Measurements from ENCODE around the gene FGFBP3. TPM values are rescaled to one million over a fixed set of nuclear protein-coding genes. Genes with fewer than 3 reads are reported as not detected.

The FGFBP3 gene
- polyA plus RNA-seq, 1 donor, result 1.9 TPM

DNA sequence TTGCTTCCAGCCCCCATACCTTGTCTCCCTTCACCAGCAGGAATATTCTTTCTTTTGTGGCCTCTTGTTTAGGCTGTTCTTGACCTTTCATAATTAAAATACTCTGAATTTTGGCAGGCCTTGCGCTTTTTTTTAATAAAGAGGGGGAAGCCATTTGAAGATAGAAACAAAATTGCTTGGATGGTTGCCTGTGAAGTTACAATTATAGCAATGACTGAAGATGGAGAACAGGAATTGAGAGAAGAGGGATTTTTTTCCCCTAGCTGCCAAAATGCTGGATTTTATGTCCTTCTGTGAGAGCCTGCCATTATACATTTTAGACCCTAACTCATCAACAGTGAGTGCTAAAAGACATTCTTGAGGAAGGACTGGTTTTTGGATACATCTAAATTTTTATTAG lies 24.8 kb downstream of the FGFBP3 start:
- WGBS (ENCODE audit: insufficient coverage, low lambda C conversion rate), result no CpG with 5 or more reads among the region's 1 CpG
- Histone ChIP-seq H3K9me3 (ENCODE audit: control insufficient read depth, low read depth, low read length) (no peaks in the 10 kb centered on the region), H3K4me3 (ENCODE audit: low read length) (no peak overlapping the region), H3K27me3 (ENCODE audit: control insufficient read depth, insufficient read depth, low read length) (peaks cover 16% of the 10 kb centered on the region), H3K27ac (ENCODE audit: low read length) (no peak overlapping the region), H3K36me3 (ENCODE audit: control insufficient read depth, insufficient read depth, low read length) (no peaks in the 10 kb centered on the region), H3K4me1 (ENCODE audit: control insufficient read depth, insufficient read depth, low read length) (peaks cover 16% of the 10 kb centered on the region)
- no peak for DNase-seq

DNA sequence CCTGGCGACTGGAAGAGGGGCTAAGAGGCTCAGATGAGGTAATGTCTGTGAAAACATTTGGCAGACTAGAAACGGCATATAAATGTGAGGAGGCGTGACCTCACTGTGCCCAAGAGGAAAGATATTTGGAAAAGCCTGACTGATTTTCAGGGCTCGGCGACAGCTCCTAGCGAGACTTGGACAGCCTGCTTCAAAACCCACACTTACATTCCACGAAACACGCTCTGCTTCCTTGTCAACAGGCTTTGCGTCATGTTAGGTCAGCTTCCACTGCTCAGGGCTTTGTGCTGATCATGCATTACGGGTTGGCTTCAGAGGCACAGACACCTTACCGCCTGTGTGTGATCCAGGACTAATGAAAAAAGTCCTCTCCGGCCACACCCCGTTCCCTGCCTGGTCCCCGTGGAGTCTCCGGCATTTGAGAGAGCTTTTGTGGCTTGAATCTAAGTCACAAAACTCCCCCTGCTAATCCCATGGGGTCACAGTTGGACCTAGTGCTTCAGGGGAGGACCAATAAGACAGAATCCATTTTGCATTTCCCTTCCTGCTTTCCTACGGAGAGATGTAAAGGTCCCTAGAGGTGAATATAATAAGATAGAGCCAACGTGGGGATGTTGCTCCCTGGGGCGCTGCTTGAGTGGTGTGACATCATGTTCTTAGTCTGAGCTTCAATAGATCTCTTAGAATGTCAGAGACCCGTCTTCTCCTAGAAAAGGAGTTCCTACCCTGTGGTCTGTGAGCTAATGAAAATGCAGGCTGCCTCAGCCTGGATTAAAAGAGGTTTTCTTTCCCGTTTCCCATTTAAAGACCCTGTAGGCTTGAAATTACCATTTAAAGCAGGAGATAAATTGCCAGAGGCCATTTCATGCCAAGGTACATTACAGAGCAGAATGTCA lies 25.5 kb downstream of the FGFBP3 start:
- Histone ChIP-seq H3K4me1 (ENCODE audit: control insufficient read depth, insufficient read depth, low read length) (peaks cover 16% of the 10 kb centered on the region), H3K4me3 (ENCODE audit: low read length) (peak overlapping the region; percentile 16), H3K27ac (ENCODE audit: low read length) (peak overlapping the region; percentile 43), H3K36me3 (ENCODE audit: control insufficient read depth, insufficient read depth, low read length) (no peaks in the 10 kb centered on the region), H3K27me3 (ENCODE audit: control insufficient read depth, insufficient read depth, low read length) (peaks cover 18% of the 10 kb centered on the region), H3K9me3 (ENCODE audit: control insufficient read depth, low read depth, low read length) (no peaks in the 10 kb centered on the region)
- 40% methylated on average over 2 of the region's 20 CpGs for WGBS (ENCODE audit: insufficient coverage, low lambda C conversion rate)
- peak; percentile 54 to 76 for DNase-seq

DNA sequence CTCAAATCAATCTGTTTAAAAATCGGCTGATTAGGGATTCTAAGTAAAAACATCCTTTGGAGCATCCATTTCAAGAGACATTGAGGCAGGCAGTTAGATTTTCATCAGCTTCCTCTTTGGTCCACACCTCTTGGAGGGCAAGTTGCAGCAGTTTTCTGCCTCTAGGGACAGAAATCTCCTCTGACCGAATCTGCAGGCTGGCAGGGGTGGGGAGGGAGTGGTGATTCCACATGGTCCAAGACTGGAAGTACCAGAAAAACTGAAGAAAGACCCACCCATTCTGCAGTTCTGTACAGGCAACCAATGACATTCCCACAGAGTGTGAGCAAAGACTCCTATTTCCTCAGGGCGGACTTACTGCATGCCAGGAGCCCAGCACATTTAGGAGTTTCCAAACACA lies 29.0 kb downstream of the FGFBP3 start:
- no peak for DNase-seq

DNA sequence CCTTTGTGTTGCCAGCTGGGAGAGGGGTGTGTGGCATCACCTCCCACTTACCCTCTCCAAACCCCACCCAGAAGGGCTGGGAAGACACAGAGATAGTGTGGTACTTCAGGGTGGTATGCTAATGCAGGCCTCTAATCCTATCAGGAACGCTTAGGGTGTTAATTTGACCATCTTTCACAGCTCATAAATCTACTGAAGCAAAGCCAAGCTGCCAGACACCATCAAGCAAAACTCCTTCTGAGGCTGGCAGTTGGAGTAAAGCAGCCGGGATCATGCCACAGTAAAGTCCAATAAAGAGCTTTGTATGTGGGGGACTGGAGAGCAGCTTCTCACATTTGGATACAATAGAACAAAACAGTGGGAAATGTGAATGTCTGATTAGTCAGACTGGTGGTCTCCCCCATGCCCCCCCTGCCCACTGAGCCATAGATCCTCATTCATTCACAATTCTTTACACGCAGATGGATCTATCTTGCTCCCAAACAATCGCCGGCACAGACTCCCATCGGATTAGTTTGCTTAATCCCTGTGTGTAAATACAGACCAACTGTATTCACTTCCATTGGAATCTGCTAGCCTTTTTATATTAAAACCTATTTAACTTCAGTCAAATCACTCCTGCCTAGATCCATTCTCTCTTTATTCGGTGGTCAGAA lies 29.6 kb downstream of the FGFBP3 start:
- DNase-seq, result no peak
- no CpG with 5 or more reads among the region's 7 CpGs for WGBS (ENCODE audit: insufficient coverage, low lambda C conversion rate)
- peaks cover 3% of the 10 kb centered on the region for H3K27me3 ChIP-seq (ENCODE audit: control insufficient read depth, insufficient read depth, low read length)

More for the DNA sequence above, 29.0 kb downstream of the FGFBP3 start:
- Histone ChIP-seq H3K4me3 (ENCODE audit: low read length) (no peak overlapping the region), H3K36me3 (ENCODE audit: control insufficient read depth, insufficient read depth, low read length) (no peaks in the 10 kb centered on the region), H3K9me3 (ENCODE audit: control insufficient read depth, low read depth, low read length) (no peaks in the 10 kb centered on the region), H3K4me1 (ENCODE audit: control insufficient read depth, insufficient read depth, low read length) (peaks cover 10% of the 10 kb centered on the region), H3K27me3 (ENCODE audit: control insufficient read depth, insufficient read depth, low read length) (peaks cover 3% of the 10 kb centered on the region), H3K27ac (ENCODE audit: low read length) (no peak overlapping the region)
- WGBS (ENCODE audit: insufficient coverage, low lambda C conversion rate), result no CpG with 5 or more reads among the region's 3 CpGs

DNA sequence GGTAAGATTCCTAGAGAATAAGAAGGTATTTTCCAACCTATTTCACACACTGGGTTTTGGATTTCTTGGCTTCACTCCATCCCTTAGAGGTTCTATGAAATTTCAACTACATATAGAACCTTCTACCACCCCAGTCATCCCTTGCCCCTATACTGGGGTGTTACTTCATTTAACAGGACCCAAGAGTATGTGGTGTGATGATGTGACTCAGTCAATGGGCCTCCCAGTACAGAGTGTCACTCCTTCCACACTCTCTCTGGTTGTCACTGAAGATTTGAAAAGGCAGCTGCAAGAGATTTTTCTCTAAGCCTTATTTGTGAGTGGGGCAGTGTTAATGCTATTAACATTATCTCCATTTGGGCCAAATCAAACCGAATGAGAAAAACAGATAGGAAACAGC lies 33.5 kb downstream of the FGFBP3 start:
- Histone ChIP-seq H3K27ac (ENCODE audit: low read length) (no peak overlapping the region), H3K4me3 (ENCODE audit: low read length) (no peak overlapping the region), H3K27me3 (ENCODE audit: control insufficient read depth, insufficient read depth, low read length) (peaks cover 3% of the 10 kb centered on the region), H3K4me1 (ENCODE audit: control insufficient read depth, insufficient read depth, low read length) (no peaks in the 10 kb centered on the region), H3K9me3 (ENCODE audit: control insufficient read depth, low read depth, low read length) (no peaks in the 10 kb centered on the region), H3K36me3 (ENCODE audit: control insufficient read depth, insufficient read depth, low read length) (no peaks in the 10 kb centered on the region)
- DNase-seq, result no peak
- 100% methylated on average over 1 of the region's 1 CpG for WGBS (ENCODE audit: insufficient coverage, low lambda C conversion rate)

More for the DNA sequence above, 29.6 kb downstream of the FGFBP3 start:
- Histone ChIP-seq H3K4me1 (ENCODE audit: control insufficient read depth, insufficient read depth, low read length) (peaks cover 10% of the 10 kb centered on the region), H3K4me3 (ENCODE audit: low read length) (no peak overlapping the region), H3K27ac (ENCODE audit: low read length) (no peak overlapping the region), H3K9me3 (ENCODE audit: control insufficient read depth, low read depth, low read length) (no peaks in the 10 kb centered on the region), H3K36me3 (ENCODE audit: control insufficient read depth, insufficient read depth, low read length) (no peaks in the 10 kb centered on the region)

DNA sequence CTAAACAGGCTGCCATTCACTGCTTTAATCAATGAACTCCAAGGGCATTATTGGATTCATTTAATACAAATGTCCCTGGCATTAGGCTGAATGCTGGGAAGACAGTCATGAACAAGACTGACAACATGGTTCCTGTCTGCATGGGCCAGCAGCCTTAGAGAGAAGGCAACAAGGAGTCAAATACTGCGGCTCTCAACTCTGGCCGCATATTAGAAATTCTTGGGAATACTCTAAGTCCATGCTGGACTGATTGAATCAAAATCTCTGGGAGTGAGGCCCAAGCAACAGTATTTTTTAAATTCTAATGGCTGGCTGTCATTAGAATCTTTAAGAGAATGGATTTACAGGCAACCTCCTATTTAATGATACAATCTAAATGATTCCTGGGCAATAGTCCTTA lies 34.1 kb downstream of the FGFBP3 start:
- DNase-seq, result no peak
- Histone ChIP-seq H3K9me3 (ENCODE audit: control insufficient read depth, low read depth, low read length) (no peaks in the 10 kb centered on the region), H3K4me1 (ENCODE audit: control insufficient read depth, insufficient read depth, low read length) (no peaks in the 10 kb centered on the region), H3K4me3 (ENCODE audit: low read length) (no peak overlapping the region), H3K36me3 (ENCODE audit: control insufficient read depth, insufficient read depth, low read length) (no peaks in the 10 kb centered on the region), H3K27ac (ENCODE audit: low read length) (no peak overlapping the region), H3K27me3 (ENCODE audit: control insufficient read depth, insufficient read depth, low read length) (peaks cover 3% of the 10 kb centered on the region)
- WGBS (ENCODE audit: insufficient coverage, low lambda C conversion rate), result no CpG with 5 or more reads among the region's 2 CpGs

DNA sequence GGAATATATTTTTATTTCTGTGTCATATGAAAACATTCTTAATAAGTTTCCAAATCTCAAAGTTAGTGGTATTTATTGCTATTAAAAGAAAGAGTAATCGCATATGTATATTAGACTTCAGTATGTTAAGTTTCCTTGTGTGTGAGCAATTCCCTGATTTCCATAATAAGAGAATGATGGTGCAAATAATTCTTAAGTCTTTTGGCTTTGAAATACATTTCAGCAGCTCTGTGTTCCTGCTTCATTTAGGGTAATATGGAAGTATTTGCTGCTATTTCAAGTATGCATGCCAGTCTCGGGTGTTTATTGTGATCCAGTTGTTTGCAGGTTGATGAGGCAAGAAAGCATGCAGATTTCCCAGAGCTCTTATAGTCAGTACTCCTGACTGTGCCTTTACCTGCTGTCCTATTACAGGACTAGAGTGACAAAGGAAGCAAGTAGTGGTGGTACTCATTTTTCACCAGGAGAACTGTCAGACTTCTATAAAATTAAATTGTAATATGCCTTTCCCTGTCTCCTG lies 43.7 kb downstream of the FGFBP3 start:
- H3K4me1 ChIP-seq (ENCODE audit: control insufficient read depth, insufficient read depth, low read length), result no peaks in the 10 kb centered on the region
- H3K36me3 ChIP-seq (ENCODE audit: control insufficient read depth, insufficient read depth, low read length), result peaks cover 19% of the 10 kb centered on the region
- no peak overlapping the region for H3K4me3 ChIP-seq (ENCODE audit: low read length)
- H3K27me3 ChIP-seq (ENCODE audit: control insufficient read depth, insufficient read depth, low read length), result no peaks in the 10 kb centered on the region
- H3K9me3 ChIP-seq (ENCODE audit: control insufficient read depth, low read depth, low read length), result no peaks in the 10 kb centered on the region
- H3K27ac ChIP-seq (ENCODE audit: low read length), result no peak overlapping the region
- no peak for DNase-seq
- WGBS (ENCODE audit: insufficient coverage, low lambda C conversion rate), result 100% methylated on average over 1 of the region's 2 CpGs

DNA sequence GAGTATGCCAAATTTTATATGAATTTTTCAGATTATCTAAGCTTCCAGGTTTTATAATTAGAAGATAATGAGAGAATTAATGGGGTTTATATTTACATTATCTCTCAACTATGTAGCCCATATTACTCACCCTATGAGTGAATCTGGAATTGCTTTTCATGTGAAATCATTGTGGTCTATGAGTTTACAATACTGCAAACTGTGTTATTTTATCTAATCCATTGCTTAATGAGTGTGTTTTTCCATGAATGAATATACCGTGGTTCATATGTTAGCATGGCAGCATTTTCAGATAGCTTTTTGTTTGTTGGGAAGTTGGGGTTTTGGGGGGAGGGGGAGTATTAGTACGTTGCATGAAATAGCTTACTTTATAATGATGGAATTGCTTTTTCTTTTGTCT lies 44.5 kb downstream of the FGFBP3 start:
- WGBS (ENCODE audit: insufficient coverage, low lambda C conversion rate), result 100% methylated on average over 1 of the region's 2 CpGs
- H3K9me3 ChIP-seq (ENCODE audit: control insufficient read depth, low read depth, low read length), result no peaks in the 10 kb centered on the region
- no peak overlapping the region for H3K27ac ChIP-seq (ENCODE audit: low read length)
- DNase-seq, result no peak
- peaks cover 27% of the 10 kb centered on the region for H3K36me3 ChIP-seq (ENCODE audit: control insufficient read depth, insufficient read depth, low read length)
- no peaks in the 10 kb centered on the region for H3K4me1 ChIP-seq (ENCODE audit: control insufficient read depth, insufficient read depth, low read length)
- H3K4me3 ChIP-seq (ENCODE audit: low read length), result no peak overlapping the region
- no peaks in the 10 kb centered on the region for H3K27me3 ChIP-seq (ENCODE audit: control insufficient read depth, insufficient read depth, low read length)

DNA sequence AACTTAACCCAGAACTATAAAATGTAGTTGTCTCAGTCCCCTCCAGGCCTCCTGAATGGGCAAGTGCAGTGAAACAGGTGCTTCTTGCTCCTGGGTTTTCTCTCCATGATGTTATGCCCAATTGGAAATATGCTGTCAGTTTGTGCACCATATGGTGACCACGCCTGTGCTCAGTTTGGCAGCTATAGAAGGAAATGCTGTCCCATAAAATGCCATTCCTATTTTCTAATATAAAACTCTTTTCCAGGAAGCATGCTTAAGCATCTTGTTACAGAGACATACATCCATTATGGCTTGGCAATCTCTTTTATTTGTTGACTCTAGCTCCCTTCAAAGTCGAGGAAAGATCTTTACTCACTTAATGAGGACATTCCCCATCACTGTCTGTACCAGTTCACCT lies 45.2 kb downstream of the FGFBP3 start:
- H3K36me3 ChIP-seq (ENCODE audit: control insufficient read depth, insufficient read depth, low read length), result peaks cover 33% of the 10 kb centered on the region
- no peak overlapping the region for H3K27ac ChIP-seq (ENCODE audit: low read length)
- no peaks in the 10 kb centered on the region for H3K9me3 ChIP-seq (ENCODE audit: control insufficient read depth, low read depth, low read length)
- H3K4me3 ChIP-seq (ENCODE audit: low read length), result no peak overlapping the region
- no CpG with 5 or more reads among the region's 2 CpGs for WGBS (ENCODE audit: insufficient coverage, low lambda C conversion rate)
- no peaks in the 10 kb centered on the region for H3K4me1 ChIP-seq (ENCODE audit: control insufficient read depth, insufficient read depth, low read length)
- H3K27me3 ChIP-seq (ENCODE audit: control insufficient read depth, insufficient read depth, low read length), result no peaks in the 10 kb centered on the region
- DNase-seq, result no peak

DNA sequence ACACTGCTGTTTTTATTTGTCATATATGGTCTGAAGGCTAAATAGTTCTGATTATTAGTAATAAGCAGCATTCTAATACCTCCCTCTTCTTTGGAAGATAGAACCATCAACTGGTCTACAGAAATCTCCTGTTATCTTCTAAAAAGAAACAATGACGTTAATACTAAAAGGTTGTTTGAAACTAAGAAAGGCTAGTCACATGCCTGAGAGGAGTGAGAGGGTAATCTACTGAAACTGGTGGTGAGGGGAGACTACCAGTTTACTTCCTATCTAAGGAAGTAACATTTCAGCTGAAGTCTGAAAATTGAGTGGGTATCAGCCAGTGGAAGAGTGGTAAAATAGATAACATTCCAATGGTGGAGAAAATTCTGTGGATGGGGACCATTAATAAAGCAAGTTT lies 48.4 kb downstream of the FGFBP3 start:
- Histone ChIP-seq H3K4me3 (ENCODE audit: low read length) (no peak overlapping the region), H3K4me1 (ENCODE audit: control insufficient read depth, insufficient read depth, low read length) (no peaks in the 10 kb centered on the region), H3K27me3 (ENCODE audit: control insufficient read depth, insufficient read depth, low read length) (no peaks in the 10 kb centered on the region), H3K9me3 (ENCODE audit: control insufficient read depth, low read depth, low read length) (no peaks in the 10 kb centered on the region), H3K27ac (ENCODE audit: low read length) (no peak overlapping the region), H3K36me3 (ENCODE audit: control insufficient read depth, insufficient read depth, low read length) (peaks cover 47% of the 10 kb centered on the region)
- no CpG with 5 or more reads among the region's 1 CpG for WGBS (ENCODE audit: insufficient coverage, low lambda C conversion rate)
- DNase-seq, result no peak
